Calu3 (cell line): Measurements from ENCODE around the gene PLPPR5. TPM values are rescaled to one million over a fixed set of nuclear protein-coding genes. Genes with fewer than 3 reads are reported as not detected.

Experiments
- BruUV-seq: library from RNA; stranded (reverse); fragments of 400-500 nt; replicated peaks from 2 replicates; lab custom pipeline; 2021; lab: Mats Ljungman, UMichigan
- CTCF ChIA-PET: fragments of 300-600 bp; sonication (Branson Sonifier 250); formaldehyde crosslinking; loops from one replicate; lab custom pipeline; 2022; ENCODE audit warnings: antibody characterized with exemption; lab: Charles Lee
- DNase-seq: peaks from one replicate; pipeline ENCODE4 v3.0.0; 2022
- H3K27ac Mint-ChIP-seq: one replicate; pipeline ENCODE4 v1.8.0; 2022; ENCODE audit warnings: mixed read lengths; ENCODE audit not compliant: unreplicated experiment
- H3K27me3 Mint-ChIP-seq: one replicate; pipeline ENCODE4 v1.8.0; 2022; ENCODE audit warnings: mixed read lengths; ENCODE audit not compliant: unreplicated experiment
- H3K36me3 Mint-ChIP-seq: one replicate; pipeline ENCODE4 v1.8.0; 2022; ENCODE audit warnings: mild to moderate bottlenecking, moderate library complexity, mixed read lengths; ENCODE audit not compliant: insufficient read depth, unreplicated experiment
- H3K4me1 Mint-ChIP-seq: one replicate; pipeline ENCODE4 v1.8.0; 2022; ENCODE audit warnings: mild to moderate bottlenecking, low read depth, mixed read lengths; ENCODE audit not compliant: unreplicated experiment
- H3K4me3 Mint-ChIP-seq: one replicate; pipeline ENCODE4 v1.8.0; 2022; ENCODE audit warnings: mild to moderate bottlenecking, low read depth, moderate library complexity, mixed read lengths; ENCODE audit not compliant: unreplicated experiment
- H3K9me3 Mint-ChIP-seq: one replicate; pipeline ENCODE4 v1.8.0; 2022; ENCODE audit warnings: low read depth, mixed read lengths; ENCODE audit not compliant: unreplicated experiment
- intact Hi-C: fragments of 100-400 bp; cut with micrococcal nuclease; formaldehyde crosslinking; loops from one replicate; pipeline ENCODE4 v1.10.0; 2022; ENCODE audit not compliant: unreplicated experiment
- total RNA-seq: library from RNA; stranded (reverse); gene quantifications from 2 replicates; pipeline ENCODE4 v1.2.3, GENCODE V29; 2022
- TF ChIP-seq, protein P1 (sequence below): fragments of 200-600 bp; IDR thresholded peaks from one replicate; pipeline ENCODE4 v1.8.0; 2022; ENCODE audit warnings: antibody characterized with exemption; ENCODE audit not compliant: unreplicated experiment

The PLPPR5 gene
- total RNA-seq, 1 experiment from 2014 or later = not detected

- Mint-ChIP-seq H3K36me3 (no peaks in the 10 kb centered on the region), H3K9me3 (no peaks in the 10 kb centered on the region), H3K27me3 (no peaks in the 10 kb centered on the region), H3K4me3 (no peak overlapping the region), H3K27ac (no peak overlapping the region), H3K4me1 (no peaks in the 10 kb centered on the region)
- CTCF ChIA-PET = no interaction called here
- TF ChIP-seq, protein P1, sequence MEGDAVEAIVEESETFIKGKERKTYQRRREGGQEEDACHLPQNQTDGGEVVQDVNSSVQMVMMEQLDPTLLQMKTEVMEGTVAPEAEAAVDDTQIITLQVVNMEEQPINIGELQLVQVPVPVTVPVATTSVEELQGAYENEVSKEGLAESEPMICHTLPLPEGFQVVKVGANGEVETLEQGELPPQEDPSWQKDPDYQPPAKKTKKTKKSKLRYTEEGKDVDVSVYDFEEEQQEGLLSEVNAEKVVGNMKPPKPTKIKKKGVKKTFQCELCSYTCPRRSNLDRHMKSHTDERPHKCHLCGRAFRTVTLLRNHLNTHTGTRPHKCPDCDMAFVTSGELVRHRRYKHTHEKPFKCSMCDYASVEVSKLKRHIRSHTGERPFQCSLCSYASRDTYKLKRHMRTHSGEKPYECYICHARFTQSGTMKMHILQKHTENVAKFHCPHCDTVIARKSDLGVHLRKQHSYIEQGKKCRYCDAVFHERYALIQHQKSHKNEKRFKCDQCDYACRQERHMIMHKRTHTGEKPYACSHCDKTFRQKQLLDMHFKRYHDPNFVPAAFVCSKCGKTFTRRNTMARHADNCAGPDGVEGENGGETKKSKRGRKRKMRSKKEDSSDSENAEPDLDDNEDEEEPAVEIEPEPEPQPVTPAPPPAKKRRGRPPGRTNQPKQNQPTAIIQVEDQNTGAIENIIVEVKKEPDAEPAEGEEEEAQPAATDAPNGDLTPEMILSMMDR = no peak
- DNase-seq = no peak
- no TSS peak for BruUV-seq
- intact Hi-C loops = loop anchor here (10.0 kb wide), 1 partner anchor 187 kb away; no protein-coding TSS in a partner anchor
These were observed 22.6 kb downstream of the PLPPR5 start for GRCh38 chr1:98981917-98982513.

GRCh38 chr1:98979463-98979862 is 25.2 kb downstream of the PLPPR5 start:
- intact Hi-C loops = no loop called here
- Mint-ChIP-seq H3K27ac (no peak overlapping the region), H3K36me3 (no peaks in the 10 kb centered on the region), H3K4me1 (no peaks in the 10 kb centered on the region), H3K27me3 (no peaks in the 10 kb centered on the region), H3K4me3 (no peak overlapping the region), H3K9me3 (no peaks in the 10 kb centered on the region)
- TF ChIP-seq, protein P1 = no peak
- no TSS peak for BruUV-seq
- no peak for DNase-seq
- CTCF ChIA-PET = no interaction called here

DNA sequence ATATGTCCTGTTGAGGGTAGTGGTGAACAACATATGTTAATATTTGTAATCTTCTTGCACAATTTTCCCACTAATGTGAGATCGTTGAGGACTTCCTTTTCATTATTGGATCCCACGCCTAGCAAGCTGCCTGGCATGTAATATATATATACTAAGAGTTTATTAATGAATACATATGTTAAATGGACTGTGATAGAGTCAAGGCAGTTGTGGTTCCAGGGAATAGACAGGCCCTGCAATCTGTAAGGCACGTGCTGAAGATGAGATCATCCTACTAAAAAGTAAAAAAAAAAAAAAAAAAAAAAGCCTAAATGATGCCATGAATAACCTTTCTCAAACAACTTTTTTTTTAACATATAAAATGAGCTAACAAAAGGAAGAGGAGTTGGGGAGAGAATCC is 28.9 kb downstream of the PLPPR5 start:
- Mint-ChIP-seq H3K27me3 (no peaks in the 10 kb centered on the region), H3K4me3 (no peak overlapping the region), H3K9me3 (no peaks in the 10 kb centered on the region), H3K4me1 (no peaks in the 10 kb centered on the region), H3K36me3 (no peaks in the 10 kb centered on the region), H3K27ac (no peak overlapping the region)
- intact Hi-C loops = no loop called here
- DNase-seq = no peak
- TF ChIP-seq, protein P1 = no peak
- BruUV-seq = no TSS peak
- CTCF ChIA-PET = no interaction called here

GRCh38 chr1:98975113-98975512 is 29.5 kb downstream of the PLPPR5 start:
- Mint-ChIP-seq H3K27ac (no peak overlapping the region), H3K4me1 (no peaks in the 10 kb centered on the region), H3K4me3 (no peak overlapping the region), H3K36me3 (no peaks in the 10 kb centered on the region), H3K9me3 (no peaks in the 10 kb centered on the region), H3K27me3 (no peaks in the 10 kb centered on the region)
- BruUV-seq = no TSS peak
- CTCF ChIA-PET = no interaction called here
- intact Hi-C loops = no loop called here
- TF ChIP-seq, protein P1 = no peak
- DNase-seq = no peak
